ENCODE data around the gene NFATC2.

The NFATC2 gene

DNA sequence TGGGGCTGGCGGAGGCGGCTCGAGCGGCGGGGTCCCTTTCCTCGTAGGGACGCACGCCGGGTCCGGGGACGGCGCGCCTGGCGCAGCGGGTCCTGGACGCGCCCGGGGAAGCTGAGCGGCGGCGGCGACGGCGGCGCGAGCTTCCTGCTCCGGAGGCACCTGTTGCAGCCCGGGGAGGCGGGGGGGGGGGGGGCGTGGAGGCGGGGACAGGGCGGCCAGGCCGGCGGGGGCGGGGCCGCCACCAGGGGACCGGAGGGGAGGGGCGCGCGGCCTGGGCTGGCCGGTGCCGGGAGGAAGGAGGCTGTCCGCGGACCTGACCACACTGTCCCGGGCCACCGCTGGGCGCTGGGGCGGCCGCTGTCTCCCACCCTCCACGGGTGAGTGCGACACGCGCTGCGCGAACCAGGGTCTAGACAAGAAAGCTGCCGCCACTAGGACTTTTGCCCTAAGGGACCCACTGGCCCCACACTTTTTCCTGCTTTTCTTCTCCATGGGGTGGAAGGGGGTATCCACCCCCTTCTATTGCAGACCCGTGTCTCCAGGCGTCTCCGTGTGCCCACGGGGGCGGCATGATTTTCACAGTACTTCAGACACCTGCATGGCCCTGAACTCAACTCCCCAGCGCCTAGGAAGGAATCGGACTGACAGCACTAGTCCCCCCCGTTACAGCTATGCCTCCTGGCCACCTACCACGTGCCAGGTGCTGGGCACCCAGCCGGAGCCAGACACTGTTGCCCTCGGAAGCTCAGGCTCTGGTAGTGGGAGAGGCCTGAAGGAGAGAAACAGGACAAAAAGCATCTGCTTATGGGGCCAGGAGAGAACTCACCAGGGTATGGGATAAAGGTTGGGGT, at the start of gene NFATC2:
Gene NFATC2 (minus strand): TSS at position 149 of the 851 bp plus-strand sequence. CDS start 220 bp downstream, outside the sequence.
- peak; percentile 35 to 42 for DNase-seq (ENCODE audit: low read depth in 1 of 2, low spot score in 1 of 2)

DNA sequence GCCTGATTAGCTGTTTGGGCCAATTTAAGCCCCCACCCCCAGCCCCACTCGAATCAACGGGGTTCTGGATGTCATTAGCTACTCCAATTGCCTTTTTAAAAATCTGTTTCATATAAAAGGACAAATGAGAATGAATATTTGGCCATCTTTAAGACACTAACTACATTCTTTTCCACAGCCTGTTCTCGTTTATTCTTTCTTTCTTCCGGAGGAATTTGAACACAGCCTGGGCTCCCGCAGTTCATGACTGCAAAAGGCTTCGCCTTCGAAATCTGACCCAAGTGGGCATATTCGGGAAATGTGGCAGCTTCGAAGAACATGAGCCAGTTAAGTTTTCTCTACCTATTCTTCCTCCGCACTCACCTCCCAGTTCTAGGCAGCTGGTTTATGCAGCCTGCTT, 49.4 kb upstream of the NFATC2 start:
- DNase-seq (ENCODE audit: low read depth in 1 of 2, low spot score in 1 of 2) = no peak

- DNase-seq (ENCODE audit: low read depth in 1 of 2, low spot score in 1 of 2) = no peak
These were observed 46.2 kb upstream of the NFATC2 start for GRCh38 chr20:51588762-51589161.

DNA sequence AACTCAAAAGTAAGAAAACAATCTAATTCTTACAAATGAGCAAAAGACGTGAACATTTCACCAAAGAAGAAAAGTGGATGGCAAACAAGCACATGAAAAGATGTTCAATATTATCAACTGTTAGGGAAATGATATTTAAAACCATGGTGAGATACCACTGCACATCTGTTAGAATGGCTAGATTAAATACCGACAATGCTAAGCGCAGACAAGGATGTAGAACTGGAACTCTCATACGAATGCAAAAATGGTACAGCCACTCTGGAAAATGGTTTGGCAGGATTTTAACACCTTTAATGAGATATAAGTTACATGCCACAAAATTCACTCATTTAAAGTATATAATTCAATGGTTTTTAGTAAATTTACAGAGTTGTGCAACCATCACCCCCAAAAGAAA, 44.6 kb upstream of the NFATC2 start:
- no peak for DNase-seq (ENCODE audit: low read depth in 1 of 2, low spot score in 1 of 2)

DNA sequence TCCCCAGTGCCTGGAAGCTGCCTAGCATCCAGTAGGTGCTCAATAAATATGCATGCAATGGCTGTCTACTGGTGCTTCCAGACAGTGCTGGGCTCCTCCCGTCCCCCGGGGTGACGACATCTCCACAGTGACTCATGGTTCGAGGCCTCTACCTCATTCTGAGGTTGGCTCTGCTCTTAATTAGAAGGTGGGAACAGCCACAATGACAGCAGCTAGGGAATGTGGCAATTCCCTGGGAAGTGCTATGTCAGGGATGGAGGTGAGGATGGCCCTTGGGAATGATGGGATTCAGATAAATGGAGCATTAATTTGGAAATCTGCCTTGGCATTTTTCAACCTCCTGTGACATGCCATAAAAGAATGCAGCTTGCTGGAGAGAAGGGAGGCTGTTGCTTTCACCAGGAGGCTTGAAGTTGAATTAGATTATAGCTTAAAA, 43.5 kb upstream of the NFATC2 start:
- no peak for DNase-seq (ENCODE audit: low read depth in 1 of 2, low spot score in 1 of 2)

DNA sequence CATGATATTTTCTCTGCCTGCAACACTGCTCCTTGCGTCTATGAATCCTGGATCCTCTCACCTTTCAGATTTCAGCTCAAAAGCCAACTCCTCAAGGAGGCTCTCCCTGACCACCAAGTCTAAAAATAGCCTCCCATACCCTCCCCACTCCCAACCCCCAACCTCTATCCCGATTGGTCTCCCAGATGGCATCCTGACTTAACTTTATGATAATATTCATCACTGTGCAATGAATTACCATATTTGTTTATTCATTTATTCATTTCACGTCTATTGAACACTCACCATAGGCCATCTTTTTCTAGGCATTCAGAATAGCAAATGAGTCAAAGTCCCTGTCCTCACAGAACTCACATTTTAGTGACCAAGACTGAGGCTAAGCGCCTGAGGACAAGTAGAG, 42.6 kb upstream of the NFATC2 start:
- DNase-seq (ENCODE audit: low read depth in 1 of 2, low spot score in 1 of 2) = no peak

DNA sequence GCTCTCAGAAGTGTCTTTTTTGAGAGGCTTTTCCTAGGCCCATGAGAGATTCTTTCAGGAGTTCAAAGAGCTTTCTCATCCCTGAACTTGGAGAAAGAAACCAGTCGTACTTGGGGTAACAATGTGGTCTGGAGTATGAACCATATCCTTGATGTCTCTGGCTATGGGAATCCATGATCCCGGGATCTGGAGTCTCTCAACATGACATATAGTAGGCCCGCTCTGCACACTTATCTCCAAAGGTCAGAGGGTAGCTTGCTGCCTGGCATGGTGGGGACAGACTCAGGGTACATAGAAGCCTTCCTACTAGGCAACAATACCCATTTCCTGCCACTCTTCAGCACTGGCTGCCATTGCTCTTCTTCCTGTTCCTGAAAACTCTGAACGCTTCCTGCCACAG, 42.2 kb upstream of the NFATC2 start:
- DNase-seq (ENCODE audit: low read depth in 1 of 2, low spot score in 1 of 2) = no peak

DNA sequence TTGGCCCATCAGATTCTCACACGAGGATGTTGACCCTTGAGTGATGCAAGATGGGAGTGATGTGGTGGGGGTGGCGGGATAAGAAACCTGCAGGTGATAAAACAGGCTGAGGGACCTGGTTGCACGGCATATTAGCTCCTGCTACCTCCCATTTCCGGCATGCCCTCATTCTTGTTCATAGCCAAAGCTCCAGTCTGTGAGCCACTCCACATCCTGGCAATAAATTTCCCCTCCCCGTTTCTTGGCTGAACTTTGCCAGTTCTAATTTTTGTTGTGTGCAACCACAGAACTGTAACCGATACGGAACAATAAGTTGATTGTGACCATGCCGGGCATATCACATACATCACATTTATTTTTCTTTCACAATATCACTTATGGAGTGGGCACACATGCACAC, 41.6 kb upstream of the NFATC2 start:
- no peak for DNase-seq (ENCODE audit: low read depth in 1 of 2, low spot score in 1 of 2)

DNA sequence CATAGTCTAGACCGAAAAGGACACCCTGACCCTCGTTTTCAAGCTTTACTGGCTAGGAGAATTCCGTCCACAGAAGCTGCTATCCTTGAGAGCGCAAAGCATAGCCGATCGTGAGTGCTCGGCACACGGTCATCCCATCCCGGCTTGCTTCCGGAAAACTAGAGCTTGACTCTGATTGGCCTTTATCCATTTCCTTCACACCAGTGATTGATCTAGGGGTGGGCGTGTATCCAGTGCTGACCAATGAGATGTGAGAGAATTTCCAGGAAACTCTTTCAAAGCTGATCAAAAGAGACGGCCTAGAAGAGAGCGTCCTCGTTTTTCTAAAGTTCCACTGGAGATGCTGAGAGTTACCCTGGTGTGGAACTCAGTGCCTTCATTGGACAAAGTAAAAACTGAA, 41.0 kb upstream of the NFATC2 start:
- DNase-seq (ENCODE audit: low read depth in 1 of 2, low spot score in 1 of 2) = no peak

- DNase-seq (ENCODE audit: low read depth in 1 of 2, low spot score in 1 of 2) = no peak
These were observed 40.6 kb upstream of the NFATC2 start for GRCh38 chr20:51583073-51583472.

GRCh38 chr20:51581571-51581970, 39.1 kb upstream of the NFATC2 start:
- DNase-seq (ENCODE audit: low read depth in 1 of 2, low spot score in 1 of 2) = no peak

- no peak for DNase-seq (ENCODE audit: low read depth in 1 of 2, low spot score in 1 of 2)
These were observed 36.6 kb upstream of the NFATC2 start for GRCh38 chr20:51579137-51579536.

- DNase-seq (ENCODE audit: low read depth in 1 of 2, low spot score in 1 of 2) = no peak
These were observed 35.6 kb upstream of the NFATC2 start for GRCh38 chr20:51578145-51578459.

GRCh38 chr20:51577432-51578144, 35.1 kb upstream of the NFATC2 start:
- no peak for DNase-seq (ENCODE audit: low read depth in 1 of 2, low spot score in 1 of 2)

DNA sequence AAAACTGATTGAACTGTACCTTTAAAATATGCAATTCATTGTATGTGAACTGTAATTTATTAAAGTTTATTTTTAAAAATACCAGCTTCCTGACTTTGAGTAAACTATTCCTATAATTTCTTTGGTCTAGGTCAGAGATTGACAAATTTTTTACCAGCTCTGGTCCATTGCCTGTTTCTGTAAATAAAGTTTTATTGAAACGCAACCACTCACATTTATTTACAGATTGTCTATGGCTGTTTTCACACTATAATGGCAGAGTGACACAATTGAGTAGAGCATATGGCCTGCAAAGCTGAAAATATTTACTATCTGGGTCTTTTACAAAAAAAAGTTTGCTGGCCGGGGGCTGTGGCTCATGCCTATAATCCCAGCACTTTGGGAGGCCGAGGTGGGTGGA, 33.0 kb upstream of the NFATC2 start:
- DNase-seq (ENCODE audit: low read depth in 1 of 2, low spot score in 1 of 2) = no peak

DNA sequence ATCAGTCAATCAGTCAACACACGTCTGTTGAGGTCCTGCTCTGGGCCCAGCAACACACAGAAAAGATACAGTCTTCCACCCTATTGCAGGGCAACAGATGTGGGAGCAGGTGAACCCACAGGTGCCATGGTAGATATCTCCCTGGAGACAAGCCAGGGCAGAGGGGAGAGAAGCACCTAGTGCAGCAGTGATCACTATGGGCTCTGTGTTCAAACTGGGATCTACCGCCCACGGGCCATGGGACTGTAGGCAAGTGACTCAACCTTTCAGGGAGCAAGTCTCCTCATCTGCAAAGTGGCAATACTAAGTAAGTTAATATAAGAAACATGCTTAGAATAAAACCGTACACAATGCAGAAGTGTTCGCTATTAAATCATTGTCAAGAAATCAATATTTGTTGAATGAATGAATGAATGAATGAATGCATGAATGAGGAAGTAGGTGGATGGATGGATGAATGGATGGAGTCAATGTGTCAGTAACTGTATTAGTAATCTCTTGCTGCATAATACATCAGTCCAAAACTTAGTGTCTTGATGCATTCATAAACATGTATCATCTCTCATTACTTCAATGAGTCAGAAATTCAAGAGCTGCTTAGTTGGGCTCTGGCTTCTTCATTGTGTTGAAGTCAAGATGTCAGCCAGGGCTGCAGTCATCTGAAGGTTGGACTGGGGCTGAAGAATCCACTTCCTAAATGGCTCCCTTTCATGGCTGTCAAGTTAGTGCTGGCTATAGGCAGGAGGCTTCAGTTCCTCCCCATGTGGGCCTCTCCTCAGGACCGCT, 31.9 kb upstream of the NFATC2 start:
- no peak for DNase-seq (ENCODE audit: low read depth in 1 of 2, low spot score in 1 of 2)

- DNase-seq (ENCODE audit: low read depth in 1 of 2, low spot score in 1 of 2) = no peak
These were observed 31.2 kb upstream of the NFATC2 start for GRCh38 chr20:51573576-51574243.

GRCh38 chr20:51571460-51571794, 28.9 kb upstream of the NFATC2 start:
- no peak for DNase-seq (ENCODE audit: low read depth in 1 of 2, low spot score in 1 of 2)

GRCh38 chr20:51570739-51571459, 28.4 kb upstream of the NFATC2 start:
- DNase-seq (ENCODE audit: low read depth in 1 of 2, low spot score in 1 of 2) = no peak

DNA sequence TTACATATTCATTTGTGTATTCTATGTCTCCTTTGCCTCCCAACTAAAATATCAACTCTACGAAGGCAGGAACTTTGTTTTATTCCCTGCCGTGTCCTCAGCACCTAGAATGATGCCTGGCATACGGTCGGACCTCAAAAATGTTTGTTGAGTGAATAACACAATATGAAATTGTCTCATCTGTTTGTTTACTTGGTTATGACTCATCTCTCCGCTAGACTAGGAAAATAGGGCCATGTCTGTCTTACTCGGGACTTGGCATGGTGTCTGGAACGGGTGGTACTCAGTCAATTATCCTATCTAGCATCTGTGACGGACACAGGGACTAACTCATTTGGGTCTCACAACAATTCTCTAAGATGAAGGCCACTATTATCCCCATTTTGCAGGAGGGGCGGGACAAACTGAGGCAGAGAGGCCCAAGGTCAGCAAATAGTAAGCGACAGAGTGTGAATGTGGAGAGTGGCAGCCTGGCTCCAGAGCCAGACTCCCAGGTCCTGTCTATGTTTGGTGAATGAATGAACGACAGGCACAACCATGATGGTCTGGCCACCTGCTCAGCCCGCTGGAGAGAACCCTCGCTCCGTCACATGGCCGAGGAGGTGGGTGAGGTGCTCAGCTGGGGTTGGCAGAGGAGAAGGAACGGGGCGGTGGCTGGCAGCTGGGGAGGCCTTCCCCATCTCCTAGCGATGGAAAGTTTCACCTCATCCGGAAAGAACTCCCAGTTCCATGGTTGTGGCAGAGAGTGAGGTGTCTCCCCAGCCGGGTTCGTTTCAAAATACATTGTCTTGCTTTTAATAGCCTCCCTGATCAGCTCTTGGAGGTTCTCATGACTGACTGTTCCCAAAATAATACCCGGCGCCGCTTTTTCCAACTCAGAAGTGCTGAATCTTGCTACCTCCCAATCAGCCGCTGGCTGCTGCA, 27.6 kb upstream of the NFATC2 start:
- DNase-seq (ENCODE audit: low read depth in 1 of 2, low spot score in 1 of 2) = no peak

Measured in stimulated activated CD4-positive, alpha-beta T cell treated with anti-CD3 and anti-CD28 coated beads, Interleukin-15, amount 100 ng/mL, for 1 hour (primary cell).